GM23248 (cell line): ENCODE measurements around the gene NECAB3. TPM values are rescaled to one million over a fixed set of nuclear protein-coding genes. Genes with fewer than 3 reads are reported as not detected.
A peak's percentile ranks its signal among the peaks of the same experiment; 100 is the strongest.

ENCODE experiments used
- DNase-seq: peaks from one replicate; pipeline ENCODE4 v3.0.0-alpha.2; 2015
- H2AFZ ChIP-seq: fragments of 200-600 bp; sonication (generic); 2 replicates; pipeline ENCODE4 v1.6.1; 2016; ENCODE audit warnings: antibody characterized with exemption
- H3F3A ChIP-seq: fragments of 200-600 bp; sonication (generic); 2 replicates; pipeline ENCODE4 v1.6.1; 2016; ENCODE audit warnings: mild to moderate bottlenecking, antibody characterized with exemption, mixed run types; ENCODE audit not compliant: insufficient read depth
- H3K27ac ChIP-seq: fragments of 200-600 bp; sonication (generic); 2 replicates; pipeline ENCODE4 v1.5.1; 2016; ENCODE audit warnings: mild to moderate bottlenecking
- H3K27me3 ChIP-seq: fragments of 200-600 bp; sonication (generic); replicated peaks from 2 replicates; pipeline ENCODE4 v1.6.1; 2016; ENCODE audit warnings: mild to moderate bottlenecking; ENCODE audit not compliant: insufficient read depth
- H3K36me3 ChIP-seq: fragments of 200-600 bp; sonication (generic); 2 replicates; pipeline ENCODE4 v1.6.1; 2016; ENCODE audit warnings: low read depth, mild to moderate bottlenecking
- H3K4me1 ChIP-seq: fragments of 200-600 bp; sonication (generic); 2 replicates; pipeline ENCODE4 v1.6.1; 2016; ENCODE audit warnings: mild to moderate bottlenecking; ENCODE audit not compliant: insufficient read depth
- H3K4me2 ChIP-seq: fragments of 200-600 bp; sonication (generic); one replicate; pipeline ENCODE4 v1.6.1; 2016; ENCODE audit warnings: mild to moderate bottlenecking; ENCODE audit not compliant: unreplicated experiment
- H3K4me3 ChIP-seq: fragments of 200-600 bp; sonication (generic); 2 replicates; pipeline ENCODE4 v1.5.1; 2016; ENCODE audit warnings: mild to moderate bottlenecking
- H3K79me2 ChIP-seq: fragments of 200-600 bp; sonication (generic); 2 replicates; pipeline ENCODE4 v1.6.1; 2016; ENCODE audit warnings: mild to moderate bottlenecking; ENCODE audit not compliant: insufficient read depth
- H3K9ac ChIP-seq: fragments of 200-600 bp; sonication (generic); 2 replicates; pipeline ENCODE4 v1.6.1; 2016; ENCODE audit warnings: mild to moderate bottlenecking
- H3K9me2 ChIP-seq: fragments of 200-600 bp; sonication (generic); 2 replicates; pipeline ENCODE4 v1.6.1; 2016; ENCODE audit warnings: mixed run types, mild to moderate bottlenecking, moderate library complexity; ENCODE audit not compliant: insufficient read depth
- H3K9me3 ChIP-seq: fragments of 200-600 bp; sonication (generic); one replicate; pipeline ENCODE4 v1.6.1; 2017; ENCODE audit warnings: low read depth
- H4K20me1 ChIP-seq: fragments of 200-600 bp; sonication (generic); 2 replicates; pipeline ENCODE4 v1.6.0; 2016; ENCODE audit not compliant: insufficient read depth
- EZH2 ChIP-seq: fragments of 200-600 bp; sonication (generic); IDR thresholded peaks from 2 replicates; pipeline ENCODE4 v1.6.1; 2018; ENCODE audit warnings: antibody characterized with exemption, mild to moderate bottlenecking; ENCODE audit not compliant: insufficient read depth, poor library complexity, severe bottlenecking
- EZH2phosphoT487 ChIP-seq: fragments of 200-600 bp; sonication (generic); IDR thresholded peaks from 2 replicates; pipeline ENCODE4 v1.6.1; 2018; ENCODE audit warnings: antibody characterized with exemption, moderate library complexity, mild to moderate bottlenecking, low read depth; ENCODE audit not compliant: insufficient read depth
- WGBS, 2 experiments: methylation state at CpG; one replicate each; pipeline ENCODE4 v1.1.6; 2015 to 2017; ENCODE audit warnings: low lambda C conversion rate in 2 of 2, low coverage in 1 of 2; ENCODE audit errors: missing lambda C conversion rate in 2 of 2; 5-methylcytosine and 5-hydroxymethylcytosine counted together
- in situ Hi-C: fragments of 300-500 bp; cut with MboI; formaldehyde crosslinking; loops from 2 replicates; pipeline ENCODE4 v1.15.0; 2020
- polyA plus RNA-seq: library from polyadenylated mRNA; unstranded; fragments of >200 nt; fragmentation: Nextera tagmentation; extraction: Ambion mirVana; gene quantifications from 2 replicates; pipeline ENCODE4 v1.2.1, GENCODE V29; 2016
- total RNA-seq: library from RNA; depleted of rRNA; stranded (reverse); fragments of >200 nt; shearing (Covaris generic); gene quantifications from 2 replicates; pipeline ENCODE4 v1.2.3, GENCODE V29; 2014

The NECAB3 gene
- total and polyA plus RNA-seq, 2 experiments from 2014 or later = 11.0 to 27.1 TPM

DNA sequence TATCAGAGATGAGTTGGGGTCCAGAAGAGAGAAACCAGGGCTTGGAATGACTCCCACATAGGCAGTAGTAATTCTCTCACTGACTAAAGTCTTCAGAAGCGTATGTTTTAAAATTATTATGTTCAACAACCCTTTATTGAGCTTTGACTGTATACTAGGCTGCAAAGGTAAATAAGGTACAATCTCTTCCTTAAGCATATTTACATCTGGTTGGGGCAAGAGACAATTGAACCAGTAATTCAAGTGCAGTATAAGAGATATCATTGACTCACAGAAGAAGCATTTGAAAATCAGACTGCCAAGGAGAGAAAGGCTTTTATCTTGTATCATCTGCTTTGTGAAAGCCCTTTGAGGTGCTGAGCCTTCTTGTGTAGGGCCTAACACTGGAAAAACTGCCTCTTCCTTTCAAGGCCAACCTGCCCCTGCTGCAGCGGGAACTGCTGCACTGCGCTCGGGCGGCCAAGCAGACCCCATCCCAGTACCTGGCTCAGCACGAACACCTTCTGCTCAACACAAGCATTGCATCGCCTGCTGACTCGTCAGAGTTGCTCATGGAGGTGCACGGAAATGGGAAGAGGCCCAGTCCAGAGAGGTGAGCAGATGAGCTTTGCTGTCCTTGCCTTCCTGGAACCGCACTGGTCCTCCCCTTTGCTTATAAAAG lies 51.4 kb downstream of the NECAB3 start:
- no peak overlapping the region for H3K9ac ChIP-seq
- no peaks in the 10 kb centered on the region for H3F3A ChIP-seq
- WGBS, 2 experiments = 97 to 98% methylated on average over 10 of the region's 10 CpGs
- no peaks in the 10 kb centered on the region for H3K79me2 ChIP-seq
- no peak overlapping the region for H2AFZ ChIP-seq
- H3K9me2 ChIP-seq = no peaks in the 10 kb centered on the region
- H3K4me3 ChIP-seq = no peak overlapping the region
- in situ Hi-C loops = no loop called here
- no peak for DNase-seq
- H4K20me1 ChIP-seq = no peaks in the 10 kb centered on the region
- no peaks in the 10 kb centered on the region for H3K4me1 ChIP-seq
- peaks cover 16% of the 10 kb centered on the region for H3K36me3 ChIP-seq
- H3K27me3 ChIP-seq = no peaks in the 10 kb centered on the region
- H3K27ac ChIP-seq = no peak overlapping the region
- no peak for TF ChIP-seq EZH2
- no peak for TF ChIP-seq EZH2phosphoT487
- H3K4me2 ChIP-seq = no peak overlapping the region
- H3K9me3 ChIP-seq = no peaks in the 10 kb centered on the region

DNA sequence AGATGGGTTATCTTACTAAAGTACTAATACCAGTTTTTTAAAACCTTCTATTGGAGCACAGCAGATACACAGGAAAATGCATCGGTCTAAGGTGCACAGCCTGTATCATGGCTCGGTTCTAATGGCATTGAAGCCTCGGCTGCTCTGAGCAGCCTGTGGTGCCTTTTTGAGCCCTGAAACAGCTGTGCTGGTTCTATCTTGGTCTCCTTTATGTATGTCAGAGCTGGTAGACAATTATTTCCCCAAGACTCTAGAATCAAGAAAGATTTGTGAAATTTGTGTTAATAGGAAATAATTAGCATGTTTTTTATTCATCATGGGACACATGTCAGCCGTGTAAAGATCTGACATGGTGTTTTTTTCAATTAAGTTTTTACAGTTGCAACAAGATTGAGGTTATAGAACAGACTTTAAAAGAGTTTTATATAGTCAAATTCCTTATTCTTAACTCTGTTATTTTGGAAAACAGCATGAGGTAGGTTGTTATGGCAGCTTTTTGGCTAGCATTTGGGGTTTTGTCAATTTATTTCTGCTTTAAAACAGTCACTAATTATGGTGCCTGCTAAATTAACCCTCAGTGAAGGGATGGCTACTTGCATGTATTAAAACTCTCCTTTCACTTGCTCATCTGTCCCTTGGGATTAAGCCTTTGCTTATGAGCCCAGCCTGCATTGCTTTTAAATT lies 52.4 kb downstream of the NECAB3 start:
- in situ Hi-C loops = no loop called here
- no peak overlapping the region for H3K9ac ChIP-seq
- H3K27ac ChIP-seq = no peak overlapping the region
- 82 to 83% methylated on average over 4 of the region's 4 CpGs for WGBS, 2 experiments
- H4K20me1 ChIP-seq = no peaks in the 10 kb centered on the region
- no peaks in the 10 kb centered on the region for H3K79me2 ChIP-seq
- no peak overlapping the region for H3K4me3 ChIP-seq
- H3K4me1 ChIP-seq = no peaks in the 10 kb centered on the region
- peaks cover 16% of the 10 kb centered on the region for H3K36me3 ChIP-seq
- H3K27me3 ChIP-seq = no peaks in the 10 kb centered on the region
- H3K9me2 ChIP-seq = no peaks in the 10 kb centered on the region
- no peaks in the 10 kb centered on the region for H3K9me3 ChIP-seq
- DNase-seq = peak; percentile 23
- no peak overlapping the region for H3K4me2 ChIP-seq
- TF ChIP-seq EZH2 (no peak), EZH2phosphoT487 (no peak)
- H2AFZ ChIP-seq = no peak overlapping the region
- H3F3A ChIP-seq = no peaks in the 10 kb centered on the region

DNA sequence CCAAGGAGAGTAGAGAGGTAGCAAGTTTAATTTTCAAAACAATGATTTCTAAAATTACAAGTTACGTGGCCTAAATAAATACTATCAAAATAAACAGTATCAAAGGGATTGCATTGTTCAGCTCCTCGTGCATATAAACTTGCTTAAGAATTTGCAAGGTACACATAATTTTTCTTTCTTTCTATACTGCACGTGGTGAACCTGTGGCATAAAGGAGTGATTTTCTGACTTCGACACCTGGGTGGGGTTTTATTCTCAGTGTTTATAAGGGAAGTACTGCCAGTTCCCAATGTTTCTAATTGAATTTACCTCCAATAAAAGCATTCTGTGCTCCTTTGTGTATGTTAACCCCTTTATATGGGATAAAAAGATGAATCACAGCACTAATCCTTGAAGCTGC lies 62.2 kb downstream of the NECAB3 start:
- H3F3A ChIP-seq = no peaks in the 10 kb centered on the region
- 59 to 62% methylated on average over 4 of the region's 4 CpGs for WGBS, 2 experiments
- H3K9ac ChIP-seq = no peak overlapping the region
- H3K9me3 ChIP-seq = no peaks in the 10 kb centered on the region
- H3K79me2 ChIP-seq = no peaks in the 10 kb centered on the region
- H3K4me2 ChIP-seq = no peak overlapping the region
- H3K4me3 ChIP-seq = no peak overlapping the region
- DNase-seq = no peak
- no peaks in the 10 kb centered on the region for H3K9me2 ChIP-seq
- no peaks in the 10 kb centered on the region for H3K27me3 ChIP-seq
- in situ Hi-C loops = no loop called here
- H3K36me3 ChIP-seq = peaks cover 23% of the 10 kb centered on the region
- no peaks in the 10 kb centered on the region for H3K4me1 ChIP-seq
- no peak overlapping the region for H3K27ac ChIP-seq
- no peak overlapping the region for H2AFZ ChIP-seq
- H4K20me1 ChIP-seq = no peaks in the 10 kb centered on the region
- TF ChIP-seq EZH2 (no peak), EZH2phosphoT487 (no peak)

DNA sequence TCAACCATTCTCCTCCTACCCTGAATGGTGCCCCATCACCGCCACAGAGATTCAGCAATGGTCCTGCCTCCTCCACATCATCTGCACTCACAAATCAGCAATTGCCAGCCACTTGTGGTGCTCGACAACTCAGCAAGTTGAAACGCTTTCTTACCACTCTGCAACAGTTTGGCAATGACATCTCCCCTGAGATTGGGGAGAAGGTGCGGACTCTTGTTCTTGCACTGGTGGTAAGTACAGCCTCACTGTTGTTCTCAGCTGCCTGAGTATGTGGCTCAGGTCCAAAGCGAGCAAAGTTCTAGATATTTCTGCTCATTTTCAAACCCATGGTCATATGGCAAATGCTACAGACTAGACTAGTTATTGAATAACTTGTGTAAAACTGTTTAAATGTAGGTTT lies 63.1 kb downstream of the NECAB3 start:
- no peaks in the 10 kb centered on the region for H3K79me2 ChIP-seq
- H3K4me1 ChIP-seq = no peaks in the 10 kb centered on the region
- H3K36me3 ChIP-seq = peaks cover 23% of the 10 kb centered on the region
- H2AFZ ChIP-seq = no peak overlapping the region
- no peak overlapping the region for H3K27ac ChIP-seq
- H3K9ac ChIP-seq = no peak overlapping the region
- no peak overlapping the region for H3K4me3 ChIP-seq
- H3K9me3 ChIP-seq = no peaks in the 10 kb centered on the region
- TF ChIP-seq EZH2 (no peak), EZH2phosphoT487 (no peak)
- H3F3A ChIP-seq = no peaks in the 10 kb centered on the region
- WGBS, 2 experiments = 95 to 99% methylated on average over 5 of the region's 5 CpGs
- DNase-seq = no peak
- H3K9me2 ChIP-seq = no peaks in the 10 kb centered on the region
- no peaks in the 10 kb centered on the region for H3K27me3 ChIP-seq
- in situ Hi-C loops = no loop called here
- H4K20me1 ChIP-seq = no peaks in the 10 kb centered on the region
- H3K4me2 ChIP-seq = no peak overlapping the region
